NB4 (cell line): ENCODE measurements around the gene CORO2A.

Source experiments
- MYC ChIP-seq: IDR thresholded peaks from 2 replicates; pipeline ENCODE4 v1.6.1; 2011; ENCODE audit warnings: low read depth, low read length
- POLR2A ChIP-seq: IDR thresholded peaks from 2 replicates; pipeline ENCODE4 v1.6.1; 2011; ENCODE audit warnings: mild to moderate bottlenecking; ENCODE audit not compliant: insufficient read length; ENCODE audit errors: extremely low read depth

DNA sequence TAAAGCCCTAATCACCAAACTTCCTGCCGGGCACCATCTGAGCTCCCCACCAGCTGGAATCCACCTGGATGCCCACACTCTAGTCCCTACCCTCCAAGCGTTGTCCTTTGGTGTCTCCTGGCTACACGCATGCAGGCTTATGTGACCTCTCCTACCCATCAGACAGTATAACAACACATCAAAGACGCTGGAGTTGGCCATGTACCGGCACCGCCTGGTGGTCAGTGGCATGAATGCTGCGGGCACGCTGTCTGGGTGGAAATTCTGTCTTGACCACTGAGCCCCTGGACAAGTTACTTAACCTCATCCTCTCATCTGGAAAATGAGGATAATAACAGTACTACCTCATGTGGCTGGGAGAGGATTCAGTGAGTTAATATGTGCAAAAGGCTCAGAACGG is 23.4 kb upstream of the CORO2A start:
- TF ChIP-seq MYC: no peak
- TF ChIP-seq POLR2A: no peak
